Activated B cell treated with CpG ODN at 0.5 μM for 24 hours (primary cell): ENCODE data around the gene RBM39. TPM values are rescaled to one million over a fixed set of nuclear protein-coding genes. Genes with fewer than 3 reads are reported as not detected.
"Not testable (repeated sequence)": the region's sequence is repeated elsewhere in the genome, so short reads cannot be mapped to it uniquely, and the experiment has no call there.

ENCODE experiments used
- ATAC-seq: fragments of 200-7000 bp; cut with Tn5 transposase; one replicate; pipeline ENCODE4 v1.10.0; 2021; ENCODE audit warnings: low read depth, mild to moderate bottlenecking, moderate library complexity
- CTCF ChIA-PET: fragments of 350-600 bp; sonication (Branson Sonifier 250); formaldehyde crosslinking; loops from one replicate; lab custom pipeline; 2021; ENCODE audit warnings: antibody characterized with exemption; lab: Charles Lee
- POLR2A ChIA-PET: fragments of 350-600 bp; sonication (Branson Sonifier 250); formaldehyde crosslinking; loops from one replicate; lab custom pipeline; 2021; ENCODE audit warnings: antibody characterized with exemption; lab: Charles Lee
- DNase-seq: peaks from one replicate; pipeline ENCODE4 v3.0.0; 2022
- H3K27ac Mint-ChIP-seq: one replicate; pipeline ENCODE4 v1.8.0; 2020; ENCODE audit warnings: mixed read lengths
- H3K27me3 Mint-ChIP-seq: one replicate; pipeline ENCODE4 v1.8.0; 2021; ENCODE audit warnings: mixed read lengths
- H3K36me3 Mint-ChIP-seq: one replicate; pipeline ENCODE4 v1.8.0; 2021; ENCODE audit warnings: low read depth, mixed read lengths
- H3K4me1 Mint-ChIP-seq: one replicate; pipeline ENCODE4 v1.8.0; 2021; ENCODE audit warnings: mixed read lengths
- H3K4me3 Mint-ChIP-seq: one replicate; pipeline ENCODE4 v1.8.0; 2020; ENCODE audit warnings: mild to moderate bottlenecking, mixed read lengths
- H3K9me3 Mint-ChIP-seq: one replicate; pipeline ENCODE4 v1.8.0; 2020; ENCODE audit warnings: mixed read lengths
- CTCF ChIP-seq: fragments of 200-600 bp; IDR thresholded peaks from one replicate; pipeline ENCODE4 v1.8.0; 2022; ENCODE audit warnings: antibody characterized with exemption, mild to moderate bottlenecking
- intact Hi-C: fragments of 100-400 bp; cut with micrococcal nuclease; formaldehyde crosslinking; loops from one replicate; pipeline ENCODE4 v1.15.1; 2024
- total RNA-seq: library from RNA; stranded (reverse); gene quantifications from 2 replicates; pipeline ENCODE4 v1.2.3, GENCODE V29; 2022

Gene RBM39
- total RNA-seq, 1 donor from 2014 or later = 483 TPM

DNA sequence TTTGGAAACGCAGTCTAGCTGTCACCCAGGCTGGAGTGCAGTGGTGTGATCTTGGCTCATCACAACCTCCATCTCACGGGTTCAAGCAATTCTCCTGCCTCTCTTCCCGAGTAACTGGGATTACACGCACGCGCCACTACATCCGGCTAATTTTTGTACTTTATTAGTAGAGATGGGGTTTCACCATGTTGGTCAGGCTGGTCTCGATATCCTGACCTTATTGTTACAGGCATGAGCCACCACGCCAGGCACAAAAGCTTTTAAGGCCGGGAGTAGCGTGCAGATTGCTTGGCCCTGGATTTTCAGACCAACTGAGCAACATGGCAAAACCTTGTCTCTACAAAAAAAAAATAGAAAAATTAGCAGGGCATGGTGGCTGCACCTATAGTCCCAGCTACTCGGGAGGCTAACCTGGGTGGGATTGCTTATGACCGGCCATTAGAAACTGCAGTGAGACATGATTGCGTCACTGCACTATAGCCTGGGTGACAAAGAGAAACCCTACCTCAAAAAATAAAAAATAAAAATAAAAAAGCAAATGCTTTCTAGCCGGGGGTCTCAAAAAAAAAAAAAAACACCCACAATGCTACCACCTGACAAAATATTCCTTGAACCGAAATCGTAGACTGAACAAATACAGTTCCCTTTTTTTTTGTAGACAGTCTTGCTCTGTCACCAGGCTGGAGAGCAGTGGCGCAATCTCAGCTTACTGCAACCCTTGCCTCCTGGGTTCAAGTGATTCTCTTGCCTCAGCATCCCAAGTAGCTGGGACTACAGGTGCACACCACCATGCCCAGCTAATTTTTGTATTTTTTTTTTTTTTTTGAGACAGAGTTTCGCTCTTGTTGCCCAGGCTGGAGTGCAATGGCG, 15.0 kb downstream of the RBM39 start:
- Mint-ChIP-seq H3K4me1 (peaks cover 10% of the 10 kb centered on the region), H3K9me3 (no peaks in the 10 kb centered on the region), H3K36me3 (peaks cover 89% of the 10 kb centered on the region), H3K27me3 (no peaks in the 10 kb centered on the region), H3K27ac (no peak overlapping the region), H3K4me3 (no peak overlapping the region)
- ChIA-PET CTCF (no interaction called here), POLR2A (interaction anchor here (0.5 to 5.4 kb wide), 8 partner anchors 15 to 244 kb away, joined by 3 to 44 read pairs (median 5); partner anchors contain the start of gene RBM39)
- DNase-seq (no peak), ATAC-seq (no peak)
- intact Hi-C loops = no loop called here
- no peak for TF ChIP-seq CTCF

GRCh38 chr20:35724321-35725230, 17.5 kb downstream of the RBM39 start:
- CTCF ChIA-PET = no interaction called here
- DNase-seq (no peak), ATAC-seq (no peak)
- no peaks in the 10 kb centered on the region for H3K27me3 Mint-ChIP-seq
- peaks cover 6% of the 10 kb centered on the region for H3K4me1 Mint-ChIP-seq
- no peak overlapping the region for H3K4me3 Mint-ChIP-seq
- no peaks in the 10 kb centered on the region for H3K9me3 Mint-ChIP-seq
- H3K27ac Mint-ChIP-seq = no peak overlapping the region
- peaks cover 90% of the 10 kb centered on the region for H3K36me3 Mint-ChIP-seq
- no peak for TF ChIP-seq CTCF
- intact Hi-C loops = no loop called here
- POLR2A ChIA-PET = interaction anchor here (0.6 to 1.0 kb wide), 3 partner anchors 77 to 234 kb away, joined by 4 to 10 read pairs (median 7); no protein-coding TSS in a partner anchor

GRCh38 chr20:35723652-35724320, 18.3 kb downstream of the RBM39 start:
- CTCF ChIA-PET, ATAC-seq, H3K27me3 Mint-ChIP-seq, H3K27ac Mint-ChIP-seq, H3K4me3 Mint-ChIP-seq, H3K9me3 Mint-ChIP-seq, H3K4me1 Mint-ChIP-seq, intact Hi-C loops, DNase-seq: not testable (repeated sequence)
- POLR2A ChIA-PET = interaction anchor here (0.6 kb wide), 1 partner anchor 18 kb away, joined by 3 read pairs; the partner anchor contains the start of gene RBM39
- peaks cover 90% of the 10 kb centered on the region for H3K36me3 Mint-ChIP-seq

GRCh38 chr20:35723275-35723639, 18.8 kb downstream of the RBM39 start:
- peaks cover 87% of the 10 kb centered on the region for H3K36me3 Mint-ChIP-seq
- ATAC-seq, CTCF ChIA-PET, intact Hi-C loops, H3K9me3 Mint-ChIP-seq, DNase-seq, H3K4me3 Mint-ChIP-seq, H3K27me3 Mint-ChIP-seq, H3K27ac Mint-ChIP-seq, H3K4me1 Mint-ChIP-seq: not testable (repeated sequence)
- POLR2A ChIA-PET = interaction anchor here (0.6 to 1.4 kb wide), 2 partner anchors 16 to 19 kb away, joined by 3 read pairs; partner anchors contain the start of gene RBM39

DNA sequence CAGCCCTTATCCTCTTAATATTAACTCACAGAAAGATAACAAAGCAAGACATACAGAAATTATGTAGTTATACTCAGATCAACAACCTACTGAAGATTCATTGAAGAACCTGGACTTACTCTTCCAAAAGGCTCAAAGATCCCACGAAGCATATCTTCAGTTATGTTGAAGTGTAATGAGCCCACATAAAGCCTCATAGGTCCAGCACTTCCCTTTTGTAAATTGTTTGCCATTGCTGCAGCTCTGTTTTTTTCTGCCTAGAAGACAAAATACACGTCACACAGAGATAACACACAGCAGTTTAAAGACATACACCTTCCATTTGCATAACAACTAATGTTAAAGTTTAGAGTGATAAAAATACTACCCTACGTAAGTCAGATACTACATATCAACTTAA, 20.4 kb downstream of the RBM39 start:
- H3K27me3 Mint-ChIP-seq = no peaks in the 10 kb centered on the region
- POLR2A ChIA-PET = interaction anchor here (0.5 to 1.4 kb wide), 6 partner anchors 17 to 170 kb away, joined by 3 to 9 read pairs (median 3); partner anchors contain the start of genes CPNE1, RBM12 and RBM39
- DNase-seq (no peak), ATAC-seq (no peak)
- CTCF ChIA-PET = no interaction called here
- H3K9me3 Mint-ChIP-seq = no peaks in the 10 kb centered on the region
- peaks cover 6% of the 10 kb centered on the region for H3K4me1 Mint-ChIP-seq
- peaks cover 90% of the 10 kb centered on the region for H3K36me3 Mint-ChIP-seq
- H3K4me3 Mint-ChIP-seq = no peak overlapping the region
- intact Hi-C loops = loop anchor here (2.0 kb wide), 1 partner anchor 13 kb away; no protein-coding TSS in a partner anchor
- TF ChIP-seq CTCF = no peak
- H3K27ac Mint-ChIP-seq = no peak overlapping the region
